Measurements from ENCODE around the gene DHRSX. TPM values are rescaled to one million over a fixed set of nuclear protein-coding genes. Genes with fewer than 3 reads are reported as not detected.

Gene DHRSX
- total RNA-seq, 4 donors from 2014 or later, result 19.9 to 36.5 (median 24.2) TPM

DNA sequence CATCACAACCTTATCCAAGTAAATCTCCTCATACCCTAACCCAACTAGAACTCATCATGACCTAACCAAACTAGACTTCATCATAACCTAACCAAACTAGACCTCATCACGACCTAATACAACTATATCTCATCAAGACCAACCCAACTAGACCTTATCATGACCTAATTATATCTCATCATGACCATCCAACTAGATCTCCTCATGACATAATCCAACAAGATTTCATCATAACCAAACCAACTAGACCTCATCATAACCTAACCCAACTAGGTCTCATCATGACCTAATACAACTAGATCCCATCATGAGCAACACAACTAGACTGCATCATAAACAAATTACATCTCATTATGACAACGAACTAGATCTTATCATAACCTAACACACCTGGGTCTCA is 86.4 kb downstream of the DHRSX start:
- WGBS, 2 donors, result 98 to 100% methylated on average over 2 of the region's 2 CpGs
- TF ChIP-seq, protein P1, sequence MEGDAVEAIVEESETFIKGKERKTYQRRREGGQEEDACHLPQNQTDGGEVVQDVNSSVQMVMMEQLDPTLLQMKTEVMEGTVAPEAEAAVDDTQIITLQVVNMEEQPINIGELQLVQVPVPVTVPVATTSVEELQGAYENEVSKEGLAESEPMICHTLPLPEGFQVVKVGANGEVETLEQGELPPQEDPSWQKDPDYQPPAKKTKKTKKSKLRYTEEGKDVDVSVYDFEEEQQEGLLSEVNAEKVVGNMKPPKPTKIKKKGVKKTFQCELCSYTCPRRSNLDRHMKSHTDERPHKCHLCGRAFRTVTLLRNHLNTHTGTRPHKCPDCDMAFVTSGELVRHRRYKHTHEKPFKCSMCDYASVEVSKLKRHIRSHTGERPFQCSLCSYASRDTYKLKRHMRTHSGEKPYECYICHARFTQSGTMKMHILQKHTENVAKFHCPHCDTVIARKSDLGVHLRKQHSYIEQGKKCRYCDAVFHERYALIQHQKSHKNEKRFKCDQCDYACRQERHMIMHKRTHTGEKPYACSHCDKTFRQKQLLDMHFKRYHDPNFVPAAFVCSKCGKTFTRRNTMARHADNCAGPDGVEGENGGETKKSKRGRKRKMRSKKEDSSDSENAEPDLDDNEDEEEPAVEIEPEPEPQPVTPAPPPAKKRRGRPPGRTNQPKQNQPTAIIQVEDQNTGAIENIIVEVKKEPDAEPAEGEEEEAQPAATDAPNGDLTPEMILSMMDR (IDR thresholded peaks at IDR 0.05), result no peak
- TF ChIP-seq POLR2A (IDR thresholded peaks at IDR 0.05), result no peak
- no peaks in the 10 kb centered on the region for H3K9me3 ChIP-seq
- H3K27ac ChIP-seq, result no peak overlapping the region
- intact Hi-C loops (cut with DNase I), result no loop called here
- no peaks in the 10 kb centered on the region for H3K36me3 ChIP-seq
- H3K27me3 ChIP-seq, result no peaks in the 10 kb centered on the region
- no peaks in the 10 kb centered on the region for H3K4me1 ChIP-seq
- no peak for DNase-seq
- no peak overlapping the region for H3K4me3 ChIP-seq (replicated peaks in 1 of 3)

DNA sequence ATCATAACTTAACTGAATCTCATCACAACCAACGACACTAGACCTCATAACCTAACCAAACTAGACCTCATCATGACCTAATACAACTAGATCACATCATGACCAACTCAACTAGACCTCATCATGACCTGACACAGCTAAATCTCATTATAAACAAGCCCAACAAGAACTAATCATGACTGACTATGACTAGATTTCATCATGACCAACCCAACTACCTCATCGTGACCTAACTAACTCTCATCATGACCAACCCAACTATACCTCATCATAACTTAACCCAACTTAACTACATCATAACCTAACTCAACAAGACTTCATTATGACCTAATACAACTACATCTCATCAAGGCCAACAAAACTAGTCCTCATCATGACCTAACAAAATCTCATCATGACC is 86.8 kb downstream of the DHRSX start:
- H3K27me3 ChIP-seq, result no peaks in the 10 kb centered on the region
- intact Hi-C loops (cut with DNase I), result no loop called here
- no peak overlapping the region for H3K4me3 ChIP-seq (replicated peaks in 1 of 3)
- H3K27ac ChIP-seq, result no peak overlapping the region
- no peaks in the 10 kb centered on the region for H3K9me3 ChIP-seq
- TF ChIP-seq, protein P1 (IDR thresholded peaks at IDR 0.05), result no peak
- TF ChIP-seq POLR2A (IDR thresholded peaks at IDR 0.05), result no peak
- H3K36me3 ChIP-seq, result no peaks in the 10 kb centered on the region
- H3K4me1 ChIP-seq, result no peaks in the 10 kb centered on the region
- no peak for DNase-seq
- WGBS, 2 donors, result 96 to 97% methylated on average over 2 of the region's 2 CpGs

DNA sequence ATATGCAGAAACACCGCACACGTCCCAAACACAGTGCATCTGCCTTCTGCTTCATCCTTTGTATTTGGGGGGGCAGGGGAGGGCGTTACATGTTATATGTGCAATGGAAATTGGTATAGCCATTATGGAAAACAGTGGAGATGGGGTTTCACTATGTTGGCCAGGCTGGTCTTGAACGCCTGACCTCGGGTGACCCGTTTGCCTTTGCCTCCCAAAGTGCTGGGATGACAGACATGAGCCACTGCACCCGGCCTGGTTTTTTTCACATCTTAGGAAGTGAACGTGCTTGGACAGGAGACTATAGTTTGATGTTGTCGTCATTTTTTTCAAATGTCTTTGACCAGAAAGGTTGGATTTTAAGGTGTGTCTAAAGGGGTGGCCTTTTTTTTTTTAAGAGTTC is 88.6 kb downstream of the DHRSX start:
- H3K27ac ChIP-seq, result no peak overlapping the region
- WGBS, 2 donors, result 95 to 96% methylated on average over 9 of the region's 9 CpGs
- intact Hi-C loops (cut with DNase I), result no loop called here
- TF ChIP-seq, protein P1 (IDR thresholded peaks at IDR 0.05), result no peak
- TF ChIP-seq POLR2A (IDR thresholded peaks at IDR 0.05), result no peak
- H3K4me3 ChIP-seq (replicated peaks in 1 of 3), result no peak overlapping the region
- peaks cover 4 to 6% of the 10 kb centered on the region in 2 donors for H3K36me3 ChIP-seq
- H3K27me3 ChIP-seq, result no peaks in the 10 kb centered on the region
- no peak for DNase-seq
- H3K4me1 ChIP-seq, result no peaks in the 10 kb centered on the region
- H3K9me3 ChIP-seq, result no peaks in the 10 kb centered on the region

DNA sequence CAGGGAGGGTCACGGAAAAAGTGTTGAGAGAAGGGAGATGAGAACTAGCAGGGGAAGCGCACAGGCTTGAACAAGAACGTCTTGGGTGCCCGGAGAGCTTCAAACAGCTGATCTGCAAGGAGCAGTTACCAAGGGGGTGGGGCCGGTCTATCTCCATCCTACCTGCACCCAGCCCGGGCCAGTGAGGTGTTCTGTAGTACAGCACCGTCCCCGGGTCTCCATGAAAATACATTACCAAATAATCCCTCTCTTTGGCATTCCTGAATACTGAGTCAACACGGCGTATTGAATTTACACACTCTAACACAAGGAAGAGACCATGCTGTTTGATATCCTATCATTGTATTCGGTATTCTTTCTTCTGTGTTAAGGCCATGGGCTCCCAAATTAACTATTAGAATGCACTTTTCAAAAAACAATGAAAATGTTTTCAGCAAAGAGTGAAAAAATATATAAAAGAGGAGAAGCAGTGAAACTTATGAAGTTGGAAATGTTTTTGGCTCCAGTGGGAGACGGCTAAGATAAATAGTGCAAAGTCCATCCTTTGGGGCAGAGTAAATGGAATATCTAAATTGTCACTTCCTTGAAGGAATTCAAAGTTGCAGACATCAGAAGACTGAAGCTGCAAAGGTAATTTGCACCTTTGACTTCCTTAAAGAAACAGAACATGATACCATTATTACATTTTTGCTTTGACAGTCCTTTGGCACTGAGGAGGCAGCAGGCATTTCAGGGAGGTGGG is 90.3 kb downstream of the DHRSX start:
- WGBS, 2 donors, result 90 to 91% methylated on average over 12 of the region's 12 CpGs
- TF ChIP-seq, protein P1 (IDR thresholded peaks at IDR 0.05), result no peak
- no peak for TF ChIP-seq POLR2A (IDR thresholded peaks at IDR 0.05)

DNA sequence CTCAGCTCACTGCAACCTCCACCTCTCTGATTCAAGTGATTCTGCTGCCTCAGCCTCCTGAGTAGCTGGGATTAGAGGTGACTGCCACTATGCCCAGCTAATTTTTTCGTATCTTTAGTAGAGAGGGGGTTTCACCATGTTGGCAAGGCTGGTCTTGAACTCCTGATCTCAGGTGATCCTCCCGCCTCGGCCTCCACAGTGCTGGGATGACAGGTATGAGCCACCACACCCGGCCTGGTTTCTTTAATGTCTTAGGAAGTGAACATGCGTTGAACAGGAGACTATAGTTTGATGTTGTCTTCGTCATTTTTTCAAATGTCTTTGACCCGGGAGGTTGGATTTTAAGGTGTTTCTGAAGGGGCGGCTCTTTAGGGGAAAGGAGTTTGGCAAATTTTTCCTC is 91.0 kb downstream of the DHRSX start:
- no peak for TF ChIP-seq POLR2A (IDR thresholded peaks at IDR 0.05)
- TF ChIP-seq, protein P1 (IDR thresholded peaks at IDR 0.05), result no peak
- no peak for DNase-seq
- no peaks in the 10 kb centered on the region for H3K27me3 ChIP-seq
- intact Hi-C loops (cut with DNase I), result no loop called here
- no peak overlapping the region for H3K27ac ChIP-seq
- 98% methylated on average over 8 of the region's 8 CpGs for WGBS, 2 donors
- peaks cover 6 to 11% of the 10 kb centered on the region in 2 donors for H3K36me3 ChIP-seq
- H3K9me3 ChIP-seq, result no peaks in the 10 kb centered on the region
- H3K4me3 ChIP-seq (replicated peaks in 1 of 3), result no peak overlapping the region
- H3K4me1 ChIP-seq, result no peaks in the 10 kb centered on the region

More for the DNA sequence above, 90.3 kb downstream of the DHRSX start:
- Histone ChIP-seq H3K27me3 (no peaks in the 10 kb centered on the region), H3K4me3 (replicated peaks in 1 of 3) (no peak overlapping the region), H3K36me3 (peaks cover 6 to 11% of the 10 kb centered on the region in 2 donors), H3K4me1 (no peaks in the 10 kb centered on the region), H3K9me3 (no peaks in the 10 kb centered on the region), H3K27ac (no peak overlapping the region)
- no peak for DNase-seq
- intact Hi-C loops (cut with DNase I), result no loop called here

Measured in thyroid gland (tissue), 4 donors.